ENCODE measurements around the gene GATB.

The GATB gene

DNA sequence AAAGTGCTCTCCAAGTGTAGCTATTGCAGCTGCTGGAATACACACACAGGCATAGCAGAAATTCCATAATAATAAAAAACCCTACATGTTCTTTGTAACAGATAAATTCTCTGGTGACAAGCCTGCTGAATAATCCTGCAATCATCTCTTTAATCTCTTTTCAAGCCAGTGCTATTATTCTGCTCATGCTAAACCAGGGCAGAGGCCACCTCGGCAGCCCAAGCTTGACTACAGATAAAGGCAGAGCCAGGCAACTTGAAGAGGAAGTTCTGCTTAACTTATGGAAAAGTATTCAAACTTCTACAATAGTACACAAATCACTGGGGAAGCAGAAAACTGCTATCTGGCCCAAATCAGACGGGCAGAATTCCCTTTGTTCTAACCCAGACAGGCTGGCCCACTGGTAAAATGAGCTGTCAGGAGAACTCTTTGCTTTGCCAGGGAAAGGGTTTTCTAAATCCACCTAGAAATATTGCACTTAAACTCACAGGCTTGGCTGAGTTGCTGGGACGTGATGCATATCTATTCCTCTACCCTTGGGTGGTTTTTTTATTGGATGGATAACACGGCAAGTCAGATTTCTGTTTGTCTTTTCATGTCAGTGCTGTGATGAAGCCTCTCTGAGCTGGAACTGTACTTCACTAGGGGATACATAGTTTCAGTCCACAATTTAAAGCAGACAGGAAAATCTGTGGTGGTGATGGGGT, 70.5 kb downstream of the GATB start:
- DNase-seq (ENCODE audit: low spot score): no peak
- no peak overlapping the region for H3K23ac ChIP-seq (ENCODE audit: low read depth, low read length, poor library complexity)
- H4K91ac ChIP-seq (ENCODE audit: low read depth, low read length, poor library complexity): no peak overlapping the region
- no CpG with 5 or more reads among the region's 4 CpGs for WGBS, 2 donors (ENCODE audit: extremely low coverage in 2 of 2, insufficient read length in 2 of 2, insufficient replicate concordance in 1 of 2)
- H3K14ac ChIP-seq (ENCODE audit: low read length): no peak overlapping the region
- no peak overlapping the region for H2AK5ac ChIP-seq (ENCODE audit: low read depth, low read length)
- no peak overlapping the region for H3K4me3 ChIP-seq (ENCODE audit: low read length in 2 of 2)
- no peak overlapping the region for H3K4ac ChIP-seq (ENCODE audit: low read length)
- H2BK15ac ChIP-seq (ENCODE audit: low read length): no peak overlapping the region
- H3K4me2 ChIP-seq (ENCODE audit: insufficient read depth, low read length, poor library complexity, severe bottlenecking): no peak overlapping the region
- no peak overlapping the region for H2BK12ac ChIP-seq (ENCODE audit: low read length)
- H3K27me3 ChIP-seq (ENCODE audit: control insufficient read depth in 3 of 3, insufficient read depth in 3 of 3, low read depth in 1 of 3, low read length in 3 of 3): no peaks in the 10 kb centered on the region
- no peak overlapping the region for H2BK5ac ChIP-seq (ENCODE audit: low read length)
- H2AFZ ChIP-seq (ENCODE audit: low read length): peak overlapping the region; percentile 70
- H3K27ac ChIP-seq (replicated peaks; ENCODE audit: low read length): no peak overlapping the region
- no peak overlapping the region for H4K8ac ChIP-seq (ENCODE audit: low read depth, low read length)
- H3K9me3 ChIP-seq (replicated peaks in 1 of 2; ENCODE audit: control insufficient read depth in 2 of 2, insufficient read depth in 1 of 2, low read depth in 1 of 2, low read length in 2 of 2): no peaks in the 10 kb centered on the region
- H3K9ac ChIP-seq (ENCODE audit: low read depth, low read length, poor library complexity): no peak overlapping the region
- H3K4me1 ChIP-seq (ENCODE audit: control insufficient read depth in 2 of 2, insufficient read depth in 1 of 2, low read depth in 1 of 2, low read length in 2 of 2): peaks cover 27 to 48% of the 10 kb centered on the region in 2 donors
- H3K18ac ChIP-seq (ENCODE audit: low read length): no peak overlapping the region
- no peaks in the 10 kb centered on the region for H3K36me3 ChIP-seq (replicated peaks in 1 of 2; ENCODE audit: control insufficient read depth in 2 of 2, insufficient read depth in 2 of 2, low read length in 2 of 2)
- H3K79me1 ChIP-seq (ENCODE audit: low read depth, low read length): no peaks in the 10 kb centered on the region
- H2BK120ac ChIP-seq (ENCODE audit: low read depth, low read length): no peak overlapping the region

DNA sequence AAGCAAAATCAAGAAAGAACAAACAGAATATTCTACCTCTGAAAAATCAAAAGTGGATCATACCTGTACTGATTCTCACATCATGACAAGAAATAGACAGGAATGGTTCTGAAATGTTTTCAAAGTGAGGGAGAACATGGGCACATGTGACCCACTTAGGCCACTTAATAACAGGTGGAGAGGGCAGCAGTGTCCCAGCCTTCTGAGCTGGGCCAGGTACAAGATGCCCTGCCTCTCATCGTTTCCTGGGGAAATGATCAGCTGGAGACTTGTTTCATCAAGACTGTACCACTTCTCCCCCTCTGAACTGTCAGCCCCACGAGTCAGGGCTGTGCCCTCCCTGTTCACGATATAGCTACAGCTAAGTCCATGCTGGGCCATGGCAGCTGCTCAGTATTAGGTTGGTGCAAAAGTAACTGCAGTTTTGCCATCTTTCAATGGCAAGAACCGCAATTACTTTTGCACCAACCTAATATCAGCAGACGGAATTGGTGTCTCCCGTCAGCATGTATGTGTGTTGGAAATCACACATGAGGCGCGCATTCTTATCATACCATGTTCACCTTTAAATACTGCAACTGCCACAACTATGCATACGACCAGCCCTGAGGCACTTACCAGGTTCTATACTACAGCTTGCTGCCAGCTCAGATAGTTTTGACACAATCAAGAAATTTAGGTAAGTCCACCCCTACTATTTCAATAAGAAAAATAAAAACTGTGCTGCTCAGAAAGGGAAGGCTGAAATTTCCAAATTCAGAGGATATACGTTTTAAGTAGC, 71.4 kb downstream of the GATB start:
- Histone ChIP-seq H2BK5ac (ENCODE audit: low read length) (no peak overlapping the region), H3K9me3 (replicated peaks in 1 of 2; ENCODE audit: control insufficient read depth in 2 of 2, insufficient read depth in 1 of 2, low read depth in 1 of 2, low read length in 2 of 2) (no peaks in the 10 kb centered on the region), H3K36me3 (replicated peaks in 1 of 2; ENCODE audit: control insufficient read depth in 2 of 2, insufficient read depth in 2 of 2, low read length in 2 of 2) (no peaks in the 10 kb centered on the region), H3K4me2 (ENCODE audit: insufficient read depth, low read length, poor library complexity, severe bottlenecking) (no peak overlapping the region), H3K9ac (ENCODE audit: low read depth, low read length, poor library complexity) (no peak overlapping the region), H3K4me1 (ENCODE audit: control insufficient read depth in 2 of 2, insufficient read depth in 1 of 2, low read depth in 1 of 2, low read length in 2 of 2) (peaks cover 27 to 48% of the 10 kb centered on the region in 2 donors), H2AK5ac (ENCODE audit: low read depth, low read length) (no peak overlapping the region), H3K18ac (ENCODE audit: low read length) (no peak overlapping the region), H3K14ac (ENCODE audit: low read length) (no peak overlapping the region), H3K23ac (ENCODE audit: low read depth, low read length, poor library complexity) (no peak overlapping the region), H3K27ac (replicated peaks; ENCODE audit: low read length) (no peak overlapping the region), H4K91ac (ENCODE audit: low read depth, low read length, poor library complexity) (no peak overlapping the region), H3K4ac (ENCODE audit: low read length) (no peak overlapping the region), H3K27me3 (ENCODE audit: control insufficient read depth in 3 of 3, insufficient read depth in 3 of 3, low read depth in 1 of 3, low read length in 3 of 3) (no peaks in the 10 kb centered on the region), H2BK15ac (ENCODE audit: low read length) (no peak overlapping the region), H2BK120ac (ENCODE audit: low read depth, low read length) (no peak overlapping the region), H2BK12ac (ENCODE audit: low read length) (no peak overlapping the region), H3K4me3 (ENCODE audit: low read length in 2 of 2) (no peak overlapping the region), H2AFZ (ENCODE audit: low read length) (no peak overlapping the region), H3K79me1 (ENCODE audit: low read depth, low read length) (no peaks in the 10 kb centered on the region), H4K8ac (ENCODE audit: low read depth, low read length) (no peak overlapping the region)
- DNase-seq (ENCODE audit: low spot score): no peak
- no CpG with 5 or more reads among the region's 10 CpGs for WGBS, 2 donors (ENCODE audit: extremely low coverage in 2 of 2, insufficient read length in 2 of 2, insufficient replicate concordance in 1 of 2)

DNA sequence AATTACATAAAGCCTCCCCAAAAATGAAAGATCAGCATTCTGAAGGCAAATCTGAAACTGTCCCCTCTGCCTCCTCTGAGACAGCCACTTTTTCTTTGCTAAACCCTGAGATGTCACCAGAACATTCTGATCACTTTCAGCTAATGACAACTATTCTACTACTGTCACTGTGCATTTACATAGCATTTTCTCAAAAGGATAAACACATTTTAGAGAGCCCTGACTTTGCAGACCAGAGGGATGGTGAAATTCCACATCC, 72.1 kb downstream of the GATB start:
- no peak overlapping the region for H2BK5ac ChIP-seq (ENCODE audit: low read length)
- no peak overlapping the region for H3K4me3 ChIP-seq (ENCODE audit: low read length in 2 of 2)
- H3K27me3 ChIP-seq (ENCODE audit: control insufficient read depth in 3 of 3, insufficient read depth in 3 of 3, low read depth in 1 of 3, low read length in 3 of 3): no peaks in the 10 kb centered on the region
- H3K79me1 ChIP-seq (ENCODE audit: low read depth, low read length): no peaks in the 10 kb centered on the region
- no peak for DNase-seq (ENCODE audit: low spot score)
- H3K4me2 ChIP-seq (ENCODE audit: insufficient read depth, low read length, poor library complexity, severe bottlenecking): no peak overlapping the region
- no peak overlapping the region for H3K9ac ChIP-seq (ENCODE audit: low read depth, low read length, poor library complexity)
- H4K91ac ChIP-seq (ENCODE audit: low read depth, low read length, poor library complexity): no peak overlapping the region
- peak overlapping the region; percentile 16 for H3K27ac ChIP-seq (replicated peaks; ENCODE audit: low read length)
- H4K8ac ChIP-seq (ENCODE audit: low read depth, low read length): no peak overlapping the region
- H2BK12ac ChIP-seq (ENCODE audit: low read length): no peak overlapping the region
- H3K4ac ChIP-seq (ENCODE audit: low read length): no peak overlapping the region
- no peak overlapping the region for H3K18ac ChIP-seq (ENCODE audit: low read length)
- no peak overlapping the region for H3K14ac ChIP-seq (ENCODE audit: low read length)
- no peak overlapping the region for H2BK120ac ChIP-seq (ENCODE audit: low read depth, low read length)
- H2AFZ ChIP-seq (ENCODE audit: low read length): no peak overlapping the region
- H3K4me1 ChIP-seq (ENCODE audit: control insufficient read depth in 2 of 2, insufficient read depth in 1 of 2, low read depth in 1 of 2, low read length in 2 of 2): peaks cover 27 to 48% of the 10 kb centered on the region in 2 donors
- no peaks in the 10 kb centered on the region for H3K36me3 ChIP-seq (replicated peaks in 1 of 2; ENCODE audit: control insufficient read depth in 2 of 2, insufficient read depth in 2 of 2, low read length in 2 of 2)
- no peaks in the 10 kb centered on the region for H3K9me3 ChIP-seq (replicated peaks in 1 of 2; ENCODE audit: control insufficient read depth in 2 of 2, insufficient read depth in 1 of 2, low read depth in 1 of 2, low read length in 2 of 2)
- H2BK15ac ChIP-seq (ENCODE audit: low read length): no peak overlapping the region
- no peak overlapping the region for H2AK5ac ChIP-seq (ENCODE audit: low read depth, low read length)
- no peak overlapping the region for H3K23ac ChIP-seq (ENCODE audit: low read depth, low read length, poor library complexity)

DNA sequence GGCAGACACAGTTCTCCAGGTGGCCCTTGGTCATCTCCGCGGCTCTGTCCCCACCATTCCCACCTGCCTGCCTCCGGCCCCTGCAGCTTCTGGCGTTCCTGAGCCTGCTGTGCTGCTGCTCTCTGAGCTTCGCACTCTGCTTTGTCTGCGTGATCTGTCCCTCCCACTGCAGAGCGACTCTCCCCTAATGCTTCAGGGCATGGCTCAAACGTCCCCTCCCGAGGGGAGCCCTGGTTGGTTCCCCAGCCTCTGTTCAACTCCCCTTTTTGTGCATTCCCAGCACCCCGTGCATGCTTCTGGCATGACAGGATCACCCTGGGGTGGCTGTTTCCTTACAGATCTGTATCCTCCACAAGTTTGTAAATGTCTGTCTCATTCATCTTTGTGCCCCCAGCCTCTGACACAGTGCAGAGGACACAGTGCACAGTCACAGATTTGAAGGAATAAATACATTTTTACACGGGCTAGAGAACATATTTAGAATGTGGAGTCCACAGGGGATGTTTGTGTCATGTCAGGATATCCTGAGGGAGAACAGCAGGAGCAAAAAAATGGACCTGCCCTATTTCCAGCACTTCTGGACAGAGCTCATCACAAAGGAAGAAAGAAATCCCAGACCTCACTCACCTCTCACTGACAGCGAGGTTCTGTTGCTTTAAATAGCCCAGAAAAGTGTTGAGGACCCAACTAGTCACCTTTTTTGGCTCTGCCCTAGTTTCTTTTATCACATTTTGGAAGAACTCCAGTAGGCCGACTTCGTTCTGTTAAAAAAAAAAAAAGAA, 72.6 kb downstream of the GATB start:
- no CpG with 5 or more reads among the region's 14 CpGs for WGBS, 2 donors (ENCODE audit: extremely low coverage in 2 of 2, insufficient read length in 2 of 2, insufficient replicate concordance in 1 of 2)
- no peak overlapping the region for H2BK12ac ChIP-seq (ENCODE audit: low read length)

More for the DNA sequence above, 72.6 kb downstream of the GATB start:
- Histone ChIP-seq H3K27ac (replicated peaks; ENCODE audit: low read length) (no peak overlapping the region), H3K18ac (ENCODE audit: low read length) (peak overlapping the region; percentile 40), H4K8ac (ENCODE audit: low read depth, low read length) (no peak overlapping the region), H2BK120ac (ENCODE audit: low read depth, low read length) (no peak overlapping the region), H4K91ac (ENCODE audit: low read depth, low read length, poor library complexity) (no peak overlapping the region), H3K9me3 (replicated peaks in 1 of 2; ENCODE audit: control insufficient read depth in 2 of 2, insufficient read depth in 1 of 2, low read depth in 1 of 2, low read length in 2 of 2) (no peaks in the 10 kb centered on the region), H2BK15ac (ENCODE audit: low read length) (no peak overlapping the region), H2AK5ac (ENCODE audit: low read depth, low read length) (no peak overlapping the region), H3K4me3 (ENCODE audit: low read length in 2 of 2) (no peak overlapping the region), H2AFZ (ENCODE audit: low read length) (peak overlapping the region; percentile 54), H3K27me3 (ENCODE audit: control insufficient read depth in 3 of 3, insufficient read depth in 3 of 3, low read depth in 1 of 3, low read length in 3 of 3) (no peaks in the 10 kb centered on the region), H3K4ac (ENCODE audit: low read length) (no peak overlapping the region), H3K14ac (ENCODE audit: low read length) (no peak overlapping the region), H3K23ac (ENCODE audit: low read depth, low read length, poor library complexity) (no peak overlapping the region), H3K4me2 (ENCODE audit: insufficient read depth, low read length, poor library complexity, severe bottlenecking) (no peak overlapping the region), H2BK5ac (ENCODE audit: low read length) (no peak overlapping the region), H3K4me1 (ENCODE audit: control insufficient read depth in 2 of 2, insufficient read depth in 1 of 2, low read depth in 1 of 2, low read length in 2 of 2) (peaks cover 27 to 45% of the 10 kb centered on the region in 2 donors), H3K9ac (ENCODE audit: low read depth, low read length, poor library complexity) (no peak overlapping the region), H3K36me3 (replicated peaks in 1 of 2; ENCODE audit: control insufficient read depth in 2 of 2, insufficient read depth in 2 of 2, low read length in 2 of 2) (no peaks in the 10 kb centered on the region), H3K79me1 (ENCODE audit: low read depth, low read length) (no peaks in the 10 kb centered on the region)
- DNase-seq (ENCODE audit: low spot score): no peak

Measured in neuronal stem cell (in vitro differentiated cells).